ENCODE measurements around the gene CDK10.
"Not testable (repeated sequence)": the region's sequence is repeated elsewhere in the genome, so short reads cannot be mapped to it uniquely, and the experiment has no call there.

- not testable (repeated sequence) for TF ChIP-seq CTCF (IDR thresholded peaks at IDR 0.05; ENCODE audit: low read length); EZH2 (optimal IDR thresholded peaks at IDR 0.05; ENCODE audit: low read depth, low read length); EZH2phosphoT487 (IDR thresholded peaks at IDR 0.05; ENCODE audit: low read length)
Observed at GRCh38 chr16:89699629-89700099, 13.2 kb downstream of the CDK10 start.
